HL-60 (cell line): Measurements from ENCODE around the gene RBM26.

Source experiments
- DNase-seq, 2 experiments: peaks; one replicate each; pipeline ENCODE4 v3.0.0-alpha.2; 2010 to 2020; ENCODE audit warnings: low read depth in 1 of 2, low spot score in 1 of 2
- H3K27ac ChIP-seq: fragments of 250-450 bp; sonication (Bioruptor Pico); replicated peaks from 2 replicates; pipeline ENCODE4 v1.5.1; 2020; ENCODE audit warnings: mild to moderate bottlenecking, moderate library complexity
- H3K27me3 ChIP-seq: fragments of 250-450 bp; sonication (Bioruptor Pico); 2 replicates; pipeline ENCODE4 v1.5.1; 2021; ENCODE audit warnings: mild to moderate bottlenecking, moderate library complexity; ENCODE audit not compliant: insufficient read depth, poor library complexity, severe bottlenecking
- H3K4me3 ChIP-seq: replicated peaks from 2 replicates; pipeline ENCODE4 v1.5.1; 2011; ENCODE audit warnings: mild to moderate bottlenecking, control low read depth, low read length; ENCODE audit not compliant: insufficient read depth
- GABPA ChIP-seq: IDR thresholded peaks from 2 replicates; pipeline ENCODE4 v1.6.1; 2012; ENCODE audit warnings: low read depth
- POLR2AphosphoS5 ChIP-seq: IDR thresholded peaks from 2 replicates; pipeline ENCODE4 v1.6.1; 2012; ENCODE audit warnings: low read depth
- REST ChIP-seq: IDR thresholded peaks from 2 replicates; pipeline ENCODE4 v1.6.1; 2012; ENCODE audit warnings: low read depth; ENCODE audit not compliant: insufficient replicate concordance
- SPI1 ChIP-seq: IDR thresholded peaks from 2 replicates; pipeline ENCODE4 v1.6.1; 2012; ENCODE audit warnings: low read depth, mild to moderate bottlenecking, borderline replicate concordance
- TF ChIP-seq, protein P1 (sequence below): IDR thresholded peaks from one replicate; pipeline ENCODE4 v1.5.1; 2011; ENCODE audit warnings: low read length, control low read depth, inconsistent platforms; ENCODE audit not compliant: insufficient read depth

RBM26 gene

DNA sequence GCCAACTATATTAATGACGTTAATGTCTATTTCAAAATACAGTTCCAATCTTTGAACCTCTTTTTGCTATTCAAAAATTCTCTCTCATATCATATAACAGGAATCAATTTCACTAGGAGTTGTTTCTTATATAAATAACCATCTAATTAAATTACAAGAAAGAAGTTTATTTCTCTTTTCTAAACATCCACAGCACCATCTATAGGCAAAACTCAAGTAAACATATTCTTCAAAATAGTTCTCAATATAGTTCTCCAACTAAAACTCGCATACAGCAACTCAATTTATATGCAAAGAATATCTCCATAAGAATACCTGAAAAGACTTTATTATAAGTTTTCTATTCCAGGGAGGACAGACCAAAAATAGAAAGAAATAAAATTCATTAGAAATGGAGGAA lies 65.6 kb downstream of the RBM26 start:
- TF ChIP-seq REST (no peak), SPI1 (no peak), GABPA (no peak), POLR2AphosphoS5 (no peak)
- TF ChIP-seq, protein P1, sequence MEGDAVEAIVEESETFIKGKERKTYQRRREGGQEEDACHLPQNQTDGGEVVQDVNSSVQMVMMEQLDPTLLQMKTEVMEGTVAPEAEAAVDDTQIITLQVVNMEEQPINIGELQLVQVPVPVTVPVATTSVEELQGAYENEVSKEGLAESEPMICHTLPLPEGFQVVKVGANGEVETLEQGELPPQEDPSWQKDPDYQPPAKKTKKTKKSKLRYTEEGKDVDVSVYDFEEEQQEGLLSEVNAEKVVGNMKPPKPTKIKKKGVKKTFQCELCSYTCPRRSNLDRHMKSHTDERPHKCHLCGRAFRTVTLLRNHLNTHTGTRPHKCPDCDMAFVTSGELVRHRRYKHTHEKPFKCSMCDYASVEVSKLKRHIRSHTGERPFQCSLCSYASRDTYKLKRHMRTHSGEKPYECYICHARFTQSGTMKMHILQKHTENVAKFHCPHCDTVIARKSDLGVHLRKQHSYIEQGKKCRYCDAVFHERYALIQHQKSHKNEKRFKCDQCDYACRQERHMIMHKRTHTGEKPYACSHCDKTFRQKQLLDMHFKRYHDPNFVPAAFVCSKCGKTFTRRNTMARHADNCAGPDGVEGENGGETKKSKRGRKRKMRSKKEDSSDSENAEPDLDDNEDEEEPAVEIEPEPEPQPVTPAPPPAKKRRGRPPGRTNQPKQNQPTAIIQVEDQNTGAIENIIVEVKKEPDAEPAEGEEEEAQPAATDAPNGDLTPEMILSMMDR: no peak
- Histone ChIP-seq H3K4me3 (no peak overlapping the region), H3K27me3 (no peaks in the 10 kb centered on the region), H3K27ac (no peak overlapping the region)
- DNase-seq: no peak

- DNase-seq: no peak
- TF ChIP-seq REST: no peak
- no peak for TF ChIP-seq GABPA
- TF ChIP-seq POLR2AphosphoS5: no peak
- TF ChIP-seq SPI1: no peak
- TF ChIP-seq, protein P1: no peak
- Histone ChIP-seq H3K27ac (no peak overlapping the region), H3K27me3 (no peaks in the 10 kb centered on the region), H3K4me3 (no peak overlapping the region)
Measured at GRCh38 chr13:79338343-79338742, 67.7 kb downstream of the RBM26 start.

DNA sequence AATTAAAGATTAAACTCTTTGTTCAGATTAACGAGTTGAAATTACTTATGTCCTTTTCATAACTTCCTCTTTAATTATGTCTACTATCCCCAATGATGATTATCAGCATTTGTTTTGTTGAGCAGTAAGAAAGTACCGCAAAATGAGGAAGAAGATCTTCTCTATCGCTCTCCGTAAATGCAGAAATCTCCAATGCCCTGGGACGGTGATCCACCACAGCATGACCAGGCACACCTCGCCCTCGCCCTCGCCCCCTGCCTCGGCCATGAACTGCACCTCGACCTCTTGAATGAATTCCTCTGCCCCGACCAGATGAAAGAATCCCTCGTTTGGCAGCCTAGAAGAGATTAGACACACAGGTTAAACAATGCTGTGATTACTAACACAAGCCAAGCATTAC lies 69.1 kb downstream of the RBM26 start:
- Histone ChIP-seq H3K4me3 (no peak overlapping the region), H3K27ac (0 out of 2 replicates have a peak overlapping the region, but pooled peaks have one; percentile 5), H3K27me3 (no peaks in the 10 kb centered on the region)
- DNase-seq: peak in 1 of 2 experiments; percentile 61
- TF ChIP-seq, protein P1: no peak
- TF ChIP-seq SPI1: peak; percentile 5; the same call in 1 of the 2 replicates

DNA sequence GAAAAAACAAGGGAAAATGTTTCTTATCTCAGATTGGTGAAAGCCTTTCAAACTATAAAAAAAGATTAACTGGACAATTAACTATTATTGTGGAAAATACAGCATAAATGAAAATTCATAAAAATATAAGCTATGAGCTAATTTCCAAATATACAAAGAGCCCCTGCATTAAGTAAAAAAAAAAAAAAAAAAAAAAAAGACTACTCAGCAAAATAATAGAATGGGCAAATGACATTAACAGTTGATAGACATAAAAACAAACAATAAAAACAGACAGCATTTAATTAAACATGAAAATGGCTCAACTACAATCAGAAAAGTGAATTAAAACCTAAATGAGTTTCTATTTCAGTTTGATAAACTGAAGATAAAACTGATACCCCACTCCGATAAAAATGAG lies 77.5 kb downstream of the RBM26 start:
- H3K27ac ChIP-seq: no peak overlapping the region
- no peak for TF ChIP-seq GABPA
- no peak for TF ChIP-seq POLR2AphosphoS5
- TF ChIP-seq, protein P1: no peak
- no peak for TF ChIP-seq REST
- TF ChIP-seq SPI1: no peak
- no peak overlapping the region for H3K4me3 ChIP-seq
- H3K27me3 ChIP-seq: no peaks in the 10 kb centered on the region
- DNase-seq: no peak
